Islet of Langerhans (tissue), 1 donor: ENCODE results near the gene GRIN2A.

Experiments
- FAIRE-seq: peaks from one replicate; lab custom pipeline; 2011; peaks lifted over from hg19 to GRCh38; lab: Jason Lieb, UNC

GRIN2A gene

DNA sequence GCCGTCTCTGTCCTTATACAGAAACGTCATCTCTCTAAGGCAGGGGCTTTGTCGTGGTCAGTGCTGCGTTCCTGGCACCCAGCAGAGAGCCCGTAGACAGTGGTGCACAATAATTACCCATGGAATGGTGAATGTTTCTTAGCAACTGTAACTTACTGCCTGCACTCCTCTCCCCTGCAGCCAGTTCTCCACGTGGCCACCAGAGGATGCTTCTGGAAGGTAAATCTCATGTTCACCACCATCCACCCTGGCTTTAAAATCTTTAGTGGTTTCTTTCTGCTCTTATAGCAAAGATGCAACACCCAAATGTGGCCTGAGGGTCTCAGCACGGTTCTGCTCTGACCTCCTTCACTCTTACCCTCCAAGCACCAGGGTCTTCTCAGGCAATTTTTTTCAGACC is 150.8 kb downstream of the GRIN2A start:
- no peak for FAIRE-seq

- FAIRE-seq: no peak
These were observed 153.6 kb downstream of the GRIN2A start for GRCh38 chr16:10028644-10029043.

- FAIRE-seq: no peak
These were observed 154.7 kb downstream of the GRIN2A start for GRCh38 chr16:10027553-10027952.

DNA sequence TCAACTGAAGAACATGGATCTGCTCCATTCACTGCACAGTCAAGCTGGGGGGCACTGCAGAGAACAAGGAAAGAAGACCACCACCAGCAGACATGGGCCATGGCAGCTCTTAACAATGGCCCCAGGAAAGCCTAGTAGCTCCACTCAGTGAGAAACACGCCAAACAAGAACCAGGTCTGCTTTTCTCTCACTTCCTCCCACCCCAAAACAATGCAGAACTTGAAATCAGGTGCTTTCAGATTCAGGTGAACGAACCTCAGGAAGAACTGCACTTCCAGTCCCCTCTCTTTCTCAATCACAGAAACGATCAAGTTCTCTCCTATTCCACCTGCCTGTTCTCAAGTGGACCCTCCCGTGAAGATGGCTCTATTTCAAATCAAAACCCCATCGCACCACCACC is 155.6 kb downstream of the GRIN2A start:
- no peak for FAIRE-seq

- FAIRE-seq: no peak
These were observed 160.1 kb downstream of the GRIN2A start for GRCh38 chr16:10022098-10022497.

- no peak for FAIRE-seq
These were observed 161.4 kb downstream of the GRIN2A start for GRCh38 chr16:10020866-10021265.

DNA sequence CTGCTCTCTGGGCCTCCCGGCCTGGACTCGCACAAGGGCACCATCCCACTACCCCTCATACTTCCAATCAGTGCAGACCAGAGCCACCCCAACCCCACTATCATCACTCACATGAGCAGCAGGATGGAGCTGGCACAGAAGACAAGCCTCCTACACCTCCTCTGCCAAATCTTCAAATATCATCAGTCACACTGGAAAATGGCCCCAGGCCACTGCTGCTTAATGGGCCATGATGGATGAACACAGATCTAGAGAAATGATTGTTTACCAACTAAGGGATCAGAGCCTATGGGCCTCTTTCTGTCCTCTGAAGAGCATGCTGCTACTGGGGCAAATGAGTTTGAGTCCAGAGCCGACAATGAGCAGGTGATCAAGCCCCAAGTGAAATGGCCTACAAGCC is 165.5 kb downstream of the GRIN2A start:
- FAIRE-seq: no peak

DNA sequence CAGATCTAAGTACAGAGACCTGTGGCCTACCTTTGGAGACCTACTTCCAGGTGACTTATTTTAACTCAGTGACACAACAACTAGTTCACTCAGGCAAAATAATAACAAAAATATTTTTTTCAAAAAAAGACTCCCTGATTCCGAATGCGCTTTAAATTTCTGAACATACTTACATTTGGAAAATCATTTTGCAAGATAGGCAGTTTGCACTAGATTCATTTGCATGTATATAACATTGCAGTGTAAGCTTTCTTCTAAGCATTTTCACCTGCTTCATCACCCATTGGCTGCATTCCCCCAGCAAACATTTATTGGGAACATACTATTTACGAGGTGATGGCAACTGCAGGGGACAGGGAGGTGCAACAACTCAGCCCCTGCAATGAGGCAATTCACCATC is 166.8 kb downstream of the GRIN2A start:
- no peak for FAIRE-seq

DNA sequence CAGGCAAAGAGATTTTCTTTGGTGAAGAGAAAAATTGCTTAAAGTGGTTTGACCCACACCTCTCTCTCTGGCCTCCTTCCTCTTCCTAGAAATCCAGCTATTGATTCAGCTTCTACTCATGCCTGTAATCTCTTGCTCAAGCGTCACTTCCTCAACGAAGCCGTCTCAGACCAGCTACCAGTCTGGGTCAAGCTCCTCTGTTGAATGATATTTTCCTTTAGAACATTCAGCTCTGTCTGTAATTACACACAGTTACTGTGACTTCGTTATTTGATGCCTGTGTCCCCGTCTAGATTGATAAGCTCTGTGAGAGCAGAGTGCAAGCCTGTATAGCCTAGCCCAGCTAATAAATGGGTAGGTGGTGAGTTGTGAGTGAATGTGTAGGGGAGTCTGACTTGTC is 168.5 kb downstream of the GRIN2A start:
- FAIRE-seq: no peak

DNA sequence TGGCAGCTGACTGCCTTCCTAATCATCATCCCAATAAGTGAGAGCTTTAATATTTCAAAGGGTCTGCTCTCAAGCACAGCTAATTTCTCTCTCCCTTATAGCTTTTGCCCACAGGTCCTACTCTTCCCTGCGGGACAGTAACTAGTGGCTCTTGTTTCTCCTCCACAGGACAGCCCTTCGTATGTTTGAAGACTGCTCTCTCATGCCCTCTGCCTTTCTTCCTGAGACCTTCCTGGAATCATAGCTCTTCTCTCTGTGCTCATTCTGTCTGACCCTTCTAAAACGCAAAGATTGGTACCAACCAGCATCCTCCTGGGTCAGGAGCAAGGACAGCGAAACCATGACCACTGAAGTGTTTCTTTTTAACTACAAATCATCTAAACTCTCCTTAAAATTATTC is 168.9 kb downstream of the GRIN2A start:
- no peak for FAIRE-seq

DNA sequence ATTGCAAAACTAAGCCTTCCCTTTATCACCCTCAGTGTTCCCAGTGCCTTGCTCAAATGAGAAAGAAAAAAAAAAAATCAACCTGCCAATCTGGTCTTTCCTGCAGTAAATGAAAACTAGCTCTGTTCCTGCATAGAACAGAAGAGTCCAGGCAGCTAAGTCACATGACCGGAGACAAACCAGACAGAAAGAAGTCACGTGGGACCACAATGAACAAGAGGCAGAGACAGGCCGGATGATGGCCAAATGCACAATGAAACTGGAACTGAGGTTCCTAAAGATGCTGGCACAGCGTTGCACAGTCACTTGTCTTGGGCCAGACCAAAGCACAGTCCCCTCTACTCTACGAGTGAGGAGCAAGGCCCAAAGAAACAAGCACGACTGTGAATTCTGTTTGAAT is 172.5 kb downstream of the GRIN2A start:
- no peak for FAIRE-seq

- FAIRE-seq: no peak
These were observed 178.7 kb downstream of the GRIN2A start for GRCh38 chr16:10003486-10003885.

DNA sequence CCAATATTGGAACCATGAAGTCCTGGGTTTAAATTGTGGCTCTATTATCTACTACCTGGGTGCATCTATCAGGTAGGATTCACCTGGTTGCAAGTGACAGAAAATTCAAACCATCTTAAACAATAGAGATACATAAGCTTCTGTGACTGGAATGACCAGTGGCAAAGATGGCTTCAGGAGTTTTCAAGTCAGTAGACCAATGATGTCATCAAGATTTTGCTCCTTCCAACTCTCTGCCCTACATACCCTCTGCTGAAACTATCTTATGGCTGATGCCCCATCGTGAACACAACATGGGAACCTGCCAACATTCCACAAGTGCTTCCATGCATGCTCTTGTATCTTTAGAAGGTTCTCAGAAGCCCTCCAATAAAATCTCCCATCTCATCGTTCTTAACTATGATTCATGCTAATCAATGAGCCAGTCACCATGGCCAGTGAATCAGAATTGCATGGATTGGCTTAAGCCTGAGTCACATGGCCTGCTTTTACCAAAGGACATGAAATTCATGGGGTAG is 180.9 kb downstream of the GRIN2A start:
- FAIRE-seq: no peak

DNA sequence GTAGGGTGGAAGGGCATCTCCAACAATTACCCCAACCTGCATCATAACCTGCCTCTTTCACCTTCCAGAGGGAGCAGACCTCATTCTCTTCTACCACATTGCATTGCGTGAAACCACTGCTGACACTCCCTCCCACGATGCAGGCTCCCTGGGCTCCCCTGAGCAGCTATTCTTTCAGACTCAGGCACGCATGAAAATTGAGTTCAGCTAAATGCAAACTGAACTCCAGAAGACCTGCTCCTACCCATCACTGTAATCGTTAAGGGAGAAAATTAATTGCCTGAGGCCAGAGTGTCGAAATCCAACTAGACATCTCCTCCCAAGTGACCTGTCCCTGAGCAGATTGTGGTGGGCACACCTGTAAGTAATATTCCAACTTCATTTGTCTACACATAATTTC is 186.0 kb downstream of the GRIN2A start:
- no peak for FAIRE-seq

DNA sequence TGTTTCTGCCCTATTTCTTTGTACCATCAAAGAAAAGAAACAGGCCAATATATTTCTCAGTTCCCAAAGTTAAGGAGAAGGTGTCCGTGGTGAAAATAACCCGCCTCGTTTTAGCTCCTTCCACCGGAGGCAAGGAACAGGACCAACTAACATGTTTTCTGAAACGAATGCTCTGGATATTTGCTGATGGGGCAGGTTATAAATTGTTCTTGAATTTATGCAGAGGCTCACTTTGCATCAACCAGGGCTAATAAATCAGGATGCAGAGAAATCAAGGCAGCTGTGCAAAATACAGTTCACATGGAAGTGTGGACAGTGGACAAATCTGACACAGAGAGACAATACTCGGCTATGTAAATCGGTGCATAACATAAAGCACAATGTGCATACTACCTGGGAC is 189.8 kb downstream of the GRIN2A start:
- FAIRE-seq: no peak

- no peak for FAIRE-seq
These were observed 201.2 kb downstream of the GRIN2A start for GRCh38 chr16:9980981-9981380.

GRCh38 chr16:9978160-9978725 is 204.0 kb downstream of the GRIN2A start:
- FAIRE-seq: no peak

- no peak for FAIRE-seq
These were observed 204.8 kb downstream of the GRIN2A start for GRCh38 chr16:9977333-9977897.

DNA sequence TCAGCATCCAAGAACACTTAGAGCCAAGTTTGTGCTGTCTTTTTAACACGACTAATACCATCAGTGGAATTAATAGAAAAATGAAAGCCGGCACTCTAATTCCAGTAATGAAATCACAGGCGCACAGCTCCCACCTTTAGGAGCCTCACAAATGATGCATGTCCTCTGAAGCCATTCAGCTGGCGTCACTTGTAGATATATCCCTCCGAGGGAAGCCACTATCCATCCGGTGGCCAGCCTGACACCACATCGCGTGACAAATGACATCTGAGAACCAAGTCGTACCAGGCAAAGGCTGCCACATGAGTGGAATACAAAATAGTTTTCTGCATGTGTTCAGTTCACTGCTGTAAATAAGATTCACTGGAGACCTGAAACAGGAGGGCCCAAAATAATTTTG is 205.6 kb downstream of the GRIN2A start:
- no peak for FAIRE-seq

DNA sequence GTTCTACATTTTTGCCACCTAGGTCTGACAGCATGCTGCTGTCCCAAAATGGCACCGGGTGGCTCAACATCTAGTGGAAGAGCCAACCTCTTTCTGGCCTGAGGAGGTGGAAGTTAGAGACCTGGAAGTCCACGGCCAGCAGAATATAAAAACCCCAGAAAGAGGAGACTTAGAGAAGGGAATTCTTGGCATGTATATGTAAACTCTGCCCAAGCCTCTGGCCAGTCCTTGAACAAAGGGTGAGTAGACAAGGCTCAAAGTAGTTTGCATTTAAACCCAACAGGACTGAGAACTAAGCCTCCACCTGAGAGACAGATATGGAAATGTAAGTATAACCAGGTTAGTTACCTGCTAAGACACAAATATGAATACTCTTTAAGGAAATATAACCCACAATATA is 210.3 kb downstream of the GRIN2A start:
- FAIRE-seq: no peak

GRCh38 chr16:9970796-9971195 is 211.4 kb downstream of the GRIN2A start:
- no peak for FAIRE-seq

GRCh38 chr16:9970244-9970643 is 212.0 kb downstream of the GRIN2A start:
- FAIRE-seq: peak; percentile 24

- FAIRE-seq: no peak
These were observed 212.6 kb downstream of the GRIN2A start for GRCh38 chr16:9969580-9969979.

DNA sequence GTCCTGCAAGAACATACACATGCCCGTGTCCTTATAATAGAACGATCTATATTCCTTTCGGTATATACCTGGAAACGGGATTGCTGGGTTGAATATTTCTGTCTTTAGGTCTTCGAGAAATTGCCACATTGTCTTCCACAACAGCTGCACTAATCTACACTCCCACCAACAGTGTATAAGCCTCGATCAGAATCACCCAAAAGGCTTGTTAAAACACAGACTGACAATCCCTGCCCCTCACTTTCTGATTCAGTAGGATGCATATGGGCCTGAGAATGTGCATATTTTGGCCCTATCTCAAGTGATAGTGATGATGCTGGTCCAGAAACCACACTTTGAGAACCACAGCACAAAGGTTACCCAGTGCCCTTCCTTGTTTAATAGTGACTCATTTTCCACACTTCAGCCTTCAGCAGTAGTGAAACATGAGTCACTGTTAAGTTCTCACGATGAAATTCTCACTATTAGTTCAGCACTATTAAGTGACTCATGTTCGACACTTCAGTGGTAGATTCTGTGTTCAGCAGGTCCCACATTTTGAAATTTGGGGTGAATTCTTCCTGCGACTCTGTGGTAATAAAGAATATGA is 215.6 kb downstream of the GRIN2A start:
- FAIRE-seq: no peak
